ENCODE results near the gene OPN1SW.

The OPN1SW gene

DNA sequence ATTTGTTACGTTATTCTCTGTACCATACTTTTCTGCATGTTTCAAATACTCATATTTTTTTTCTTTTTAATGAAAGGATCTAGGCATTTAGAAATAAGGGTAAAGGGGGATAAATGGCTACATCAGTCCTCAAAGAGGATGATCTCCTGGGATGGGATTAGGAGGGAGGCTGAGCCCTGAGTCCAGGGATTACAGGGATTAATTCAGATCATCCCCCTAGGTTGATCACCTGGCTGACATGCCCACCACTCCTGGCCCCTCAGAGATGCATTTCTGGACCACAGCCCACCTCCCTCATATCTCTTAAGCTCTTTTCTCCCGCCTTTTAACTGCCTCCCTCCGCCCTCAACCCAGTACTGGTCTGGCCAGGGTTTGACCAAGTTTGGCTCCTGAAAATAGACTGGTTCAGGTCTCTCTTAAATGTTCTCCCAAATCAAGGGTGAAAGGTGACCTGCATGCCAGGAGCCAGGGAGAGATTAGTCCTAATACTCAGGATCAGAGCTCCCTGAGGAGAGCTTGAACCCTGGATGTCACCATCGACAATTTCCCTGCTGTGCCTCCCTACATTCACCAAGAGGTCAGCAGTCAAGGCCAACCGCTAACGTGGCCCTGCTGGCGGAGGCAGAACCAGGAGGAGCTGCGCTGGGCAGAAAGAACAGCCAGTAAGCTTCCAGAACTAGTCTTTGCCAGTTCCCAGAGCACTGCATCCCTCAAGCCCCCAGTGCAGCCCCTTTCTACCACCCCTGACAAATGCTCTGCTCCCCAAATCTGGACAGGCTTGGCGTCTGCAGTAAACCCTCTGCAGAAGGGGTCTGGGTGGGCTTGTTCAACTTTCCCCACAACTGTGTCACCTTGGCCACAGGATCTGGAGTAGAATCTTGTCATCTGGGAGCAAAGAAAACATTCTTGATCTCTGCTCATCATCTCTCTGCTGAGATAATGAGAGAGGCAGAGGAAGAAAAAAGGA is 13.1 kb upstream of the OPN1SW start:
- no peak overlapping the region for H3K27ac ChIP-seq
- no peak for TF ChIP-seq CTCF (IDR thresholded peaks at IDR 0.05)
- TF ChIP-seq ZFX (IDR thresholded peaks at IDR 0.05; ENCODE audit: borderline replicate concordance), result no peak

- TF ChIP-seq ZFX (IDR thresholded peaks at IDR 0.05; ENCODE audit: borderline replicate concordance), result no peak
- TF ChIP-seq CTCF (IDR thresholded peaks at IDR 0.05), result no peak
These were observed 10.1 kb upstream of the OPN1SW start for GRCh38 chr7:128785738-128786137.

DNA sequence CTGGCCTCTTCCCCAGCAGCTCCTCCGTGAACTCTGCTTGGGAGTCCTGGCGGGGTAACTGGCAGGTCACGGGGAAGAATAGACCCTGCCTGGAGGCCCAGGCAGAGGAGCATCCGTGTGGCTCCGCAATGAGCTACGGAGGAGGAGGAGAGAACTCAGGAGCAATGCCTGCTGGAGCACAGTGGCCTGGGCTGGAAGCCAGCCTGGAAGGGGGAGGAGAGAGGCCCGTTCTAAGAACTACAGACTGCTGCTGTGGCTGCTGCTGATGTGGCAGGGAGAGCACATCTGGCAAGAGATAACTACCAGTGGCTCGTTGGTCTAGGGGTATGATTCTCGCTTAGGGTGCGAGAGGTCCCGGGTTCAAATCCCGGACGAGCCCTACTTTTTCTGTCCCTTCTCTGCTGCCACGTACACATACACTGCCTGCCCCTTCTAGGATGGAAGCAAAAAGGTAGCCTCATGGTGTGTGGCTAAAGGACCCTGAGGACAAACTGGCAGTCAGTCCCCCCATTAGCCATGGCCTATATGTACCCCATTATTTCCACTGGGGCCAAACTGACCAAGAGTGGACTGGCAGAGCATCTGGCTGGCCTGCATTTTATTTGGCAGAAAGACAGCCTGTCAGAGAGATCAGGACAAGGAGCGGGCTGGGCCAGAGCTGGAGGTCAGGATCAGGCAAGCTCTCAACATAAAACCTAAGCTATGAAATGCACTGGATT is 7.7 kb upstream of the OPN1SW start:
- no peak overlapping the region for H3K27ac ChIP-seq
- no peak for TF ChIP-seq CTCF (IDR thresholded peaks at IDR 0.05)
- TF ChIP-seq ZFX (IDR thresholded peaks at IDR 0.05; ENCODE audit: borderline replicate concordance), result no peak

More at GRCh38 chr7:128785738-128786137, 10.1 kb upstream of the OPN1SW start:
- H3K27ac ChIP-seq, result no peak overlapping the region

DNA sequence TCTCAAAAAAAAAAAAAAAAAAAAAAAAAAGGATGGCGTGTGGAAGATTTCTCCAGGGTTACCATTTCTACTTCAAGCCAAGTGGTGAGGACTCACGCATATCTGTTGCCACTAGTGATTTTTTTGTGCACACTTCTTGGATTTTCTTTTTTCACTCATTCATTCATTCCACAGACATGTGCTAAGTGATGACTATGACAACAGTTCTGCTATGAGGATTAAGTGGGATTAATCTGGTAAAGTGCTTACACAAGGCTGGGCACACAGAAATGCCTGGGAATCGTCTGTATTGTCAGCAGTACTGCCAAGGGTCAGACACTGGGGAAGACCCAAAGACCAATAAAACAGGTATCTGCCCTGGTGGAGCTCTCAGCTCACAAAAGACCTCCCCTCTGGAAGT is 6.3 kb upstream of the OPN1SW start:
- TF ChIP-seq CTCF (IDR thresholded peaks at IDR 0.05), result no peak
- no peak for TF ChIP-seq ZFX (IDR thresholded peaks at IDR 0.05; ENCODE audit: borderline replicate concordance)

GRCh38 chr7:128781126-128781525 is 5.5 kb upstream of the OPN1SW start:
- no peak for TF ChIP-seq CTCF (IDR thresholded peaks at IDR 0.05)
- TF ChIP-seq ZFX (IDR thresholded peaks at IDR 0.05; ENCODE audit: borderline replicate concordance), result no peak
- no peak overlapping the region for H3K27ac ChIP-seq

More for the DNA sequence above, 6.3 kb upstream of the OPN1SW start:
- H3K27ac ChIP-seq, result no peak overlapping the region

DNA sequence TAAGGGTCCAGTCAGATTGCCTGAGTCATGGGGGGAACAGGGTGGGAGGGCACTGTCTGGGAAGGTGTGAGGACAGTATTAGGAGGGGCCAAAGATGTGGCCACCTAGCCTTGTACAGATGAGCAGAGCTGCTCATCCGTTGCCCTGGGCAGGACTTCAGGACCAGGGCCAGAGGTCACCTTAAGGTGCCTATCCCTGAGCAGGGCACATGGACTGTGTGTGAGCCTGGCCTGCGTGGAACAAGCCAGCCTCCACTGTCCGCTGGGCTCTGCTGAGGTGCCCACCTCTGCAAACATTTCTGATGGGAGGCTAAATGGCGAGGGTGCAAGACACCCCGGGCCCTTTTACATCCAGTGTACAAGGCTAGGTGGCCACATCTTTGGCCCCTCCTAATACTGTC is 3.4 kb upstream of the OPN1SW start:
- TF ChIP-seq CTCF (IDR thresholded peaks at IDR 0.05) (no peak), ZFX (IDR thresholded peaks at IDR 0.05; ENCODE audit: borderline replicate concordance) (no peak)
- no peak overlapping the region for H3K27ac ChIP-seq

Data from 22Rv1 (cell line).